K562 (cell line): ENCODE results near the gene ACTL8. TPM values are rescaled to one million over a fixed set of nuclear protein-coding genes. Genes with fewer than 3 reads are reported as not detected.
A peak's percentile ranks its signal among the peaks of the same experiment; 100 is the strongest.

Experiments used
- ATAC-seq: fragments of 200-7000 bp; cut with Tn5 transposase; 3 replicates; pipeline ENCODE4 v1.9.1; 2020; ENCODE audit warnings: moderate library complexity
- BruUV-seq: library from RNA; stranded (reverse); fragments of 400-500 nt; replicated peaks from 2 replicates; lab custom pipeline; 2021; lab: Mats Ljungman, UMichigan
- CTCF ChIA-PET: fragments of 300-600 bp; formaldehyde crosslinking; extraction: SDS; loops from one replicate; lab custom pipeline; 2021; ENCODE audit warnings: low intra/inter-chr PET ratio; lab: Yijun Ruan, JAX
- POLR2A ChIA-PET: fragments of 300-600, 350-650 bp; sonication (Branson Sonifier 250); formaldehyde crosslinking; extraction: SDS; loops from one replicate; lab custom pipeline; 2021; ENCODE audit warnings: antibody characterized with exemption, inconsistent platforms; lab: Yijun Ruan, JAX
- DNase-seq, 4 experiments: peaks; one replicate each; pipeline versions ENCODE4 v3.0.0 to v3.0.0-alpha.2; 2011 to 2018; ENCODE audit warnings: low spot score in 3 of 4, mixed read lengths in 3 of 4; ENCODE audit errors: extremely low read depth in 1 of 4
- FAIRE-seq: peaks from 2 replicates; lab custom pipeline; 2011; peaks lifted over from hg19 to GRCh38; lab: Jason Lieb, UNC
- H2AFZ ChIP-seq: 2 replicates; pipeline ENCODE4 v1.6.0; 2011; ENCODE audit warnings: low read depth, low read length, control low read depth, inconsistent platforms
- H3K27ac ChIP-seq: fragments of 200-600 bp; 3 replicates; pipeline ENCODE4 v1.8.0; 2011; ENCODE audit warnings: low read depth, mild to moderate bottlenecking, control low read depth, inconsistent platforms, low read length, moderate library complexity, mixed read lengths; ENCODE audit errors: extremely low read depth
- H3K27me3 ChIP-seq, 2 experiments: fragments of 300-600 bp in 1 of 2; 2 replicates in 1 of 2; 3 replicates in 1 of 2; pipeline versions ENCODE4 v1.6.0 to v1.8.0; 2011; ENCODE audit warnings: inconsistent platforms in 2 of 2, low read length in 2 of 2, mild to moderate bottlenecking in 1 of 2, mixed read lengths in 1 of 2, moderate library complexity in 1 of 2; ENCODE audit not compliant: control insufficient read depth in 2 of 2, insufficient read depth in 2 of 2
- H3K36me3 ChIP-seq: fragments of 300-600 bp; 3 replicates; pipeline ENCODE4 v1.8.0; 2011; ENCODE audit warnings: mild to moderate bottlenecking, low read length, inconsistent platforms; ENCODE audit not compliant: control insufficient read depth, insufficient read depth
- H3K4me1 ChIP-seq, 2 experiments: fragments of 200-600 bp in 1 of 2; replicated peaks in 1 of 2; 2 replicates in 1 of 2; 3 replicates in 1 of 2; pipeline versions ENCODE4 v1.5.1 to v1.8.0; 2011; ENCODE audit warnings: inconsistent platforms in 2 of 2, low read length in 2 of 2, mild to moderate bottlenecking in 1 of 2, mixed read lengths in 1 of 2, moderate library complexity in 1 of 2; ENCODE audit not compliant: control insufficient read depth in 2 of 2, insufficient read depth in 2 of 2
- H3K4me2 ChIP-seq: 2 replicates; pipeline ENCODE4 v1.6.1; 2011; ENCODE audit warnings: low read length, control low read depth, inconsistent platforms, mixed read lengths; ENCODE audit not compliant: insufficient read depth
- H3K4me3 ChIP-seq: fragments of 200-600 bp; sonication (generic), shearing (Covaris generic); 2 replicates; pipeline ENCODE4 v1.5.1; 2016; ENCODE audit warnings: control low read depth, inconsistent platforms
- H3K79me2 ChIP-seq: fragments of 200-600 bp; 3 replicates; pipeline ENCODE4 v1.8.0; 2011; ENCODE audit warnings: low read length, inconsistent platforms; ENCODE audit not compliant: control insufficient read depth, insufficient read depth
- H3K9ac ChIP-seq, 2 experiments: 2 replicates each; pipeline versions ENCODE4 v1.6.0 to v1.6.1; 2011; ENCODE audit warnings: low read depth in 2 of 2, low read length in 2 of 2, control low read depth in 1 of 2, inconsistent platforms in 1 of 2, mild to moderate bottlenecking in 1 of 2, mixed read lengths in 1 of 2; ENCODE audit not compliant: insufficient read depth in 1 of 2
- H3K9me1 ChIP-seq: one replicate; pipeline ENCODE4 v1.6.0; 2011; ENCODE audit warnings: inconsistent platforms, mild to moderate bottlenecking, low read length, moderate library complexity; ENCODE audit not compliant: control insufficient read depth, insufficient read depth
- H3K9me3 ChIP-seq: replicated peaks from 2 replicates; pipeline ENCODE4 v1.5.1; 2011; ENCODE audit warnings: low read depth, low read length, inconsistent platforms; ENCODE audit not compliant: control insufficient read depth, insufficient read depth
- H4K20me1 ChIP-seq: replicated peaks from 2 replicates; pipeline ENCODE4 v1.6.1; 2011; ENCODE audit warnings: low read length, inconsistent platforms, mixed read lengths; ENCODE audit not compliant: control insufficient read depth, insufficient read depth
- HLTF ChIP-seq: fragments of 450-650 bp; IDR thresholded peaks from 2 replicates; pipeline ENCODE4 v1.6.1; 2016
- WGBS: fragments of 100-300 bp; shearing (Covaris generic); methylation state at CpG from one replicate; pipeline ENCODE4 v1.1.6; 2016; ENCODE audit warnings: low coverage, mixed read lengths; ENCODE audit not compliant: insufficient coverage; ENCODE audit errors: missing lambda C conversion rate; 5-methylcytosine and 5-hydroxymethylcytosine counted together
- in situ Hi-C: fragments of 300-500 bp; cut with MboI; formaldehyde crosslinking; loops from 4 replicates; pipeline ENCODE4 v1.15.0; 2018; ENCODE audit warnings: inconsistent platforms, mixed read lengths
- intact Hi-C: fragments of 100-400 bp; cut with micrococcal nuclease; formaldehyde crosslinking; loops from 2 replicates; pipeline ENCODE4 v1.14.2; 2022
- polyA plus RNA-seq, 8 experiments: library from polyadenylated mRNA; depleted of rRNA in 4 of 8; stranded (reverse) in 5 of 8; unstranded in 3 of 8; fragments of >200 nt; fragmentation: Nextera tagmentation in 2 of 8; fragmentation: Illumina TruSeq in 1 of 8; extraction: Ambion mirVana in 2 of 8; extraction: Trizol in 1 of 8; gene quantifications; 2 replicates each; pipeline versions ENCODE4 v1.2.1 to v1.2.3, GENCODE V29; 2011 to 2014; ENCODE audit warnings: inconsistent platforms in 1 of 8, missing spikeins in 1 of 8
- total RNA-seq, 7 experiments: library from RNA; depleted of rRNA in 6 of 7; stranded (reverse); fragments of >200 nt in 6 of 7; fragmentation: Illumina TruSeq in 2 of 7; extraction: Trizol in 2 of 7; gene quantifications; 2 replicates each; pipeline versions ENCODE4 v1.2.1 to v1.2.3, GENCODE V29; 2011 to 2021; ENCODE audit warnings: low replicate concordance in 1 of 7
- TF ChIP-seq, protein P1 (sequence below): fragments of 200-400 bp; formaldehyde crosslinking; IDR thresholded peaks from 2 replicates; pipeline ENCODE4 v1.6.1; 2017; ENCODE audit warnings: mild to moderate bottlenecking, low read depth, low read length, moderate library complexity

Gene ACTL8
- total and polyA plus RNA-seq, 9 of the 15 experiments (the other 6 are each of a cell fraction or from before 2014, with no cell fraction given): 0.30 to 3.3 (median 1.6) TPM

DNA sequence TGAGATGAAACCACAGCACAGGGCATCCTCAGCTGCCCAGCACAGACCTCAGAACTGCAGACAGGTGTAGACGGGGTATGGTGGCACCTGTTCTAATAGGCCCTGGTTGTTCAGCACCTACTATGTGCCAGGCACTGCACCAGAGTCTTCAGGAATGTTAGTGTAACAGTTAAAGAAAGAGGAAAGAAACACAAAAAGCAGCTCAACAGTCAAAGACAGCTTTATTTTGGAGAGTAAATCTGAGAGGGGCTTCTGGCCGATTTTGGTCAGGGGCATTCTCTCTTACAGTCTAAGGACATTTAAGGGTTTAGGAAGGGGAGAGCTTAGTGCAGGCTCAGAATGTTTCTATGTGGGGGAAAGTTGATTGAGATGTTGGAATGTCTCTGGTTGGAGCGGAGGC is 45.2 kb upstream of the ACTL8 start:
- POLR2A ChIA-PET: interaction anchor here (0.5 to 1.0 kb wide), 5 partner anchors 11 to 773 kb away, joined by 3 to 4 read pairs (median 3); no protein-coding TSS in a partner anchor
- no TSS peak for BruUV-seq
- in situ Hi-C loops: no loop called here
- H3K9me1 ChIP-seq: no peaks in the 10 kb centered on the region
- H3K4me3 ChIP-seq: no peak overlapping the region
- intact Hi-C loops: no loop called here
- peak; percentile 54; the same call in 1 of the 2 replicates for TF ChIP-seq HLTF
- TF ChIP-seq, protein P1, sequence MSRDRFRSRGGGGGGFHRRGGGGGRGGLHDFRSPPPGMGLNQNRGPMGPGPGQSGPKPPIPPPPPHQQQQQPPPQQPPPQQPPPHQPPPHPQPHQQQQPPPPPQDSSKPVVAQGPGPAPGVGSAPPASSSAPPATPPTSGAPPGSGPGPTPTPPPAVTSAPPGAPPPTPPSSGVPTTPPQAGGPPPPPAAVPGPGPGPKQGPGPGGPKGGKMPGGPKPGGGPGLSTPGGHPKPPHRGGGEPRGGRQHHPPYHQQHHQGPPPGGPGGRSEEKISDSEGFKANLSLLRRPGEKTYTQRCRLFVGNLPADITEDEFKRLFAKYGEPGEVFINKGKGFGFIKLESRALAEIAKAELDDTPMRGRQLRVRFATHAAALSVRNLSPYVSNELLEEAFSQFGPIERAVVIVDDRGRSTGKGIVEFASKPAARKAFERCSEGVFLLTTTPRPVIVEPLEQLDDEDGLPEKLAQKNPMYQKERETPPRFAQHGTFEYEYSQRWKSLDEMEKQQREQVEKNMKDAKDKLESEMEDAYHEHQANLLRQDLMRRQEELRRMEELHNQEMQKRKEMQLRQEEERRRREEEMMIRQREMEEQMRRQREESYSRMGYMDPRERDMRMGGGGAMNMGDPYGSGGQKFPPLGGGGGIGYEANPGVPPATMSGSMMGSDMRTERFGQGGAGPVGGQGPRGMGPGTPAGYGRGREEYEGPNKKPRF: no peak
- no peak overlapping the region for H3K4me2 ChIP-seq
- no peaks in the 10 kb centered on the region for H3K79me2 ChIP-seq
- H2AFZ ChIP-seq: no peak overlapping the region
- no peaks in the 10 kb centered on the region for H3K36me3 ChIP-seq
- no peak for ATAC-seq
- no peaks in the 10 kb centered on the region for H3K4me1 ChIP-seq
- H3K27me3 ChIP-seq: peaks cover 8 to 39% of the 10 kb centered on the region in 2 experiments; a peak in 3 of 5 replicates
- H3K9ac ChIP-seq: no peak overlapping the region
- FAIRE-seq: no peak
- no peak overlapping the region for H3K27ac ChIP-seq
- 0% methylated on average over 3 of the region's 3 CpGs for WGBS
- peaks cover 4% of the 10 kb centered on the region for H4K20me1 ChIP-seq
- no peak for DNase-seq
- CTCF ChIA-PET: no interaction called here
- no peaks in the 10 kb centered on the region for H3K9me3 ChIP-seq
